HepG2 (cell line): ENCODE measurements around the gene ALDH1L2. TPM values are rescaled to one million over a fixed set of nuclear protein-coding genes. Genes with fewer than 3 reads are reported as not detected.

Source experiments
- HNF4A ChIP-seq: sonication (generic); formaldehyde crosslinking; IDR thresholded peaks from 2 replicates; pipeline ENCODE4 v1.4.0; 2020; ENCODE audit warnings: missing genetic modification reagents
- ISL2 ChIP-seq: sonication (generic); formaldehyde crosslinking; IDR thresholded peaks from 2 replicates; pipeline ENCODE4 v1.5.0; 2020; ENCODE audit warnings: missing genetic modification reagents
- KLF12 ChIP-seq: sonication (generic); formaldehyde crosslinking; IDR thresholded peaks from 2 replicates; pipeline ENCODE4 v1.4.0; 2020; ENCODE audit warnings: missing genetic modification reagents, borderline replicate concordance
- MYC ChIP-seq: sonication (generic); formaldehyde crosslinking; IDR thresholded peaks from 2 replicates; pipeline ENCODE4 v1.9.0; 2021; ENCODE audit warnings: missing genetic modification reagents, borderline replicate concordance
- POLR2AphosphoS2 ChIP-seq: IDR thresholded peaks from 2 replicates; pipeline ENCODE4 v1.6.1; 2011; ENCODE audit warnings: low read depth, low read length, improper control_type of control experiment
- PPARG ChIP-seq: conservative IDR thresholded peaks from 2 replicates; pipeline ENCODE4 v1.6.1; 2016; ENCODE audit warnings: missing biosample characterization, missing genetic modification reagents
- SP140L ChIP-seq: sonication (generic); formaldehyde crosslinking; IDR thresholded peaks from 2 replicates; pipeline ENCODE4 v1.4.0; 2020; ENCODE audit warnings: missing genetic modification reagents, borderline replicate concordance
- TARDBP ChIP-seq: sonication (generic); formaldehyde crosslinking; IDR thresholded peaks from 2 replicates; pipeline ENCODE4 v1.8.0; 2022; ENCODE audit warnings: mild to moderate bottlenecking, missing genetic modification reagents
- THAP11 ChIP-seq: IDR thresholded peaks from 2 replicates; pipeline ENCODE4 v1.6.1; 2016; ENCODE audit warnings: missing biosample characterization, missing genetic modification reagents
- TP53 ChIP-seq: sonication (generic); formaldehyde crosslinking; conservative IDR thresholded peaks from 2 replicates; pipeline ENCODE4 v1.4.0; 2020; ENCODE audit warnings: missing genetic modification reagents
- TSC22D2 ChIP-seq: sonication (generic); formaldehyde crosslinking; IDR thresholded peaks from 2 replicates; pipeline ENCODE4 v1.5.1; 2020; ENCODE audit warnings: missing genetic modification reagents, mild to moderate bottlenecking, borderline replicate concordance
- ZNF160 ChIP-seq: sonication (generic); formaldehyde crosslinking; IDR thresholded peaks from 2 replicates; pipeline ENCODE4 v1.8.0; 2022; ENCODE audit warnings: mild to moderate bottlenecking, inconsistent platforms, missing genetic modification reagents
- ZNF329 ChIP-seq: sonication (generic); formaldehyde crosslinking; IDR thresholded peaks from 2 replicates; pipeline ENCODE4 v1.9.0; 2021; ENCODE audit warnings: low read depth, mild to moderate bottlenecking, missing genetic modification reagents
- ZNF367 ChIP-seq: sonication (generic); formaldehyde crosslinking; IDR thresholded peaks from 2 replicates; pipeline ENCODE4 v1.4.0; 2020; ENCODE audit warnings: missing genetic modification reagents, borderline replicate concordance
- ZNF431 ChIP-seq: sonication (generic); formaldehyde crosslinking; IDR thresholded peaks from 2 replicates; pipeline ENCODE4 v1.9.0; 2022; ENCODE audit warnings: missing genetic modification reagents, low read depth, mild to moderate bottlenecking, borderline replicate concordance
- ZNF501 ChIP-seq: sonication (generic); formaldehyde crosslinking; IDR thresholded peaks from 2 replicates; pipeline ENCODE4 v1.5.1; 2020; ENCODE audit warnings: mild to moderate bottlenecking, moderate library complexity, missing genetic modification reagents
- ZNF781 ChIP-seq: sonication (generic); formaldehyde crosslinking; IDR thresholded peaks from 2 replicates; pipeline ENCODE4 v1.5.1; 2020; ENCODE audit warnings: borderline replicate concordance, mild to moderate bottlenecking, missing genetic modification reagents; ENCODE audit errors: not compliant biosample characterization
- polyA plus RNA-seq, 8 experiments: library from polyadenylated mRNA; depleted of rRNA in 3 of 8; stranded (reverse) in 7 of 8; unstranded in 1 of 8; fragments of >200 nt; fragmentation: Illumina TruSeq in 4 of 8; extraction: Trizol in 4 of 8; gene quantifications; 2 replicates each; pipeline versions ENCODE4 v1.2.1 to v1.2.3, GENCODE V29; 2011 to 2016; ENCODE audit warnings: low read depth in 4 of 8, missing spikeins in 1 of 8, mixed read lengths in 1 of 8; ENCODE audit not compliant: insufficient read depth in 1 of 8
- total RNA-seq, 5 experiments: library from RNA; depleted of rRNA; stranded (reverse); fragments of >200 nt; fragmentation: Illumina TruSeq; extraction: Trizol; gene quantifications; 2 replicates each; pipeline ENCODE4 v1.2.3, GENCODE V29; 2016; ENCODE audit warnings: low read depth in 1 of 5
- TF ChIP-seq, protein P1 (sequence below): sonication (generic); formaldehyde crosslinking; IDR thresholded peaks from 2 replicates; pipeline ENCODE4 v1.4.0; 2020; ENCODE audit warnings: missing genetic modification reagents
- TF ChIP-seq, protein P2 (sequence below): sonication (generic); formaldehyde crosslinking; conservative IDR thresholded peaks from 2 replicates; pipeline ENCODE4 v1.8.0; 2022; ENCODE audit warnings: low read depth, missing genetic modification reagents
- TF ChIP-seq, protein P3 (sequence below): sonication (generic); formaldehyde crosslinking; IDR thresholded peaks from 2 replicates; pipeline ENCODE4 v1.4.0; 2020; ENCODE audit warnings: missing genetic modification reagents; ENCODE audit errors: not compliant biosample characterization
- TF ChIP-seq, protein P4 (sequence below): sonication (generic); formaldehyde crosslinking; IDR thresholded peaks from 2 replicates; pipeline ENCODE4 v1.4.0; 2020; ENCODE audit warnings: missing genetic modification reagents
- TF ChIP-seq, protein P5 (sequence below): sonication (generic); formaldehyde crosslinking; IDR thresholded peaks from 2 replicates; pipeline ENCODE4 v1.5.1; 2020; ENCODE audit warnings: missing genetic modification reagents, mild to moderate bottlenecking, borderline replicate concordance

The ALDH1L2 gene
- total and polyA plus RNA-seq, 2 of the 13 experiments (the other 11 are each of a cell fraction or from before 2014, with no cell fraction given), result 0.40 to 4.6 TPM

DNA sequence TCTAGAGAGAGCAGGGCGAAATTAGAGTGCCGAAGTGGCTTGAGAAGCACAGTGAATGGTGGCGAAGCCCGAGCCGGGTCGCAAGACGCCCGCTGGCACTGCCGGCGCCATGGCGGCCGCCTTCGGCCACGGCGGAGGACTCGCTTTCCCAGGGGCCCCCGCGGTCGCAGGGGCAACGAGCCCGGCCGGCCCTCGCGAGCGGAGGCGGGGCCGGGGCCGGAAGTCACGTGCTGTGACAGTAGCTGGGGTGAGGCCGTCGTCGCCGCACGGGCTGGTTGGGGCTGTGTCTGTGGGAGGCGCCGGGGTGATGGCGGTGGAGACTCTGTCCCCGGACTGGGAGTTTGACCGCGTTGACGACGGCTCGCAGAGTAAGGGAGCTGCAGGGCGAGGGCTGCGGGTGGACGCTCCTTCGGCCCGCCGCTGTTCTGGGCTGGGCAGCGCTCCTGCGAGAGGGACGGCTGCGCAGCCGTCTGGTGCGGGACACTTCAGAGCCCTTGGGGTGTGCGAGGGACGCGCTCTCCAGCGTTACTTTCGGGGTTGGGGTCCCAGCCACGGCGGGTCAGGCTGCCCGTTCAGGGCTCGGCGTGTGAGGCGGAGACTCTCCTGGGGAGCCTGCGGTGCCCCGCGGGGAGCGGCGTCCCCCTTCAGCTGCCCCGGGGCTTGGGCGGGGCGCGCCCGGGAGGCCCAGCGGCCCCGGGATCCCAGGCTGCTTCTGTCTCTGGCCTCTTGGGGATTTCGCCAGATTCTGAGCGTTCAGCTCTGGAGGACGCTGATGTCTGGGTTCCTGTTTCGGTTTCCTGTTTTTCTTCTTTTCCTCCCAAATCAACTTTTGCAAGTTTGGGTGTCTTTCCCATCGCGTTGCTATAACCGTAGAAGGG lies 23.5 kb upstream of the ALDH1L2 start, which contains the start of gene WASHC4 (continued):
- TF ChIP-seq, protein P1, sequence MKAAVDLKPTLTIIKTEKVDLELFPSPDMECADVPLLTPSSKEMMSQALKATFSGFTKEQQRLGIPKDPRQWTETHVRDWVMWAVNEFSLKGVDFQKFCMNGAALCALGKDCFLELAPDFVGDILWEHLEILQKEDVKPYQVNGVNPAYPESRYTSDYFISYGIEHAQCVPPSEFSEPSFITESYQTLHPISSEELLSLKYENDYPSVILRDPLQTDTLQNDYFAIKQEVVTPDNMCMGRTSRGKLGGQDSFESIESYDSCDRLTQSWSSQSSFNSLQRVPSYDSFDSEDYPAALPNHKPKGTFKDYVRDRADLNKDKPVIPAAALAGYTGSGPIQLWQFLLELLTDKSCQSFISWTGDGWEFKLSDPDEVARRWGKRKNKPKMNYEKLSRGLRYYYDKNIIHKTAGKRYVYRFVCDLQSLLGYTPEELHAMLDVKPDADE (CRISPR knock-in tag), result no peak
- TF ChIP-seq MYC (CRISPR knock-in tag), result peak; percentile 83; the same call in 1 of the 2 replicates
- peak; percentile 99 for TF ChIP-seq THAP11 (CRISPR knock-in tag)
- peak; percentile 51; the same call in 1 of the 2 replicates for TF ChIP-seq PPARG (CRISPR knock-in tag)
- no peak for TF ChIP-seq TSC22D2 (CRISPR knock-in tag)
- peak; percentile 91; the same call in 1 of the 2 replicates for TF ChIP-seq ZNF501 (CRISPR knock-in tag)
- TF ChIP-seq POLR2AphosphoS2, result no peak
- TF ChIP-seq TARDBP, result peak; percentile 78
- TF ChIP-seq, protein P2, sequence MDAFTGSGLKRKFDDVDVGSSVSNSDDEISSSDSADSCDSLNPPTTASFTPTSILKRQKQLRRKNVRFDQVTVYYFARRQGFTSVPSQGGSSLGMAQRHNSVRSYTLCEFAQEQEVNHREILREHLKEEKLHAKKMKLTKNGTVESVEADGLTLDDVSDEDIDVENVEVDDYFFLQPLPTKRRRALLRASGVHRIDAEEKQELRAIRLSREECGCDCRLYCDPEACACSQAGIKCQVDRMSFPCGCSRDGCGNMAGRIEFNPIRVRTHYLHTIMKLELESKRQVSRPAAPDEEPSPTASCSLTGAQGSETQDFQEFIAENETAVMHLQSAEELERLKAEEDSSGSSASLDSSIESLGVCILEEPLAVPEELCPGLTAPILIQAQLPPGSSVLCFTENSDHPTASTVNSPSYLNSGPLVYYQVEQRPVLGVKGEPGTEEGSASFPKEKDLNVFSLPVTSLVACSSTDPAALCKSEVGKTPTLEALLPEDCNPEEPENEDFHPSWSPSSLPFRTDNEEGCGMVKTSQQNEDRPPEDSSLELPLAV (CRISPR knock-in tag), result no peak
- TF ChIP-seq, protein P3, sequence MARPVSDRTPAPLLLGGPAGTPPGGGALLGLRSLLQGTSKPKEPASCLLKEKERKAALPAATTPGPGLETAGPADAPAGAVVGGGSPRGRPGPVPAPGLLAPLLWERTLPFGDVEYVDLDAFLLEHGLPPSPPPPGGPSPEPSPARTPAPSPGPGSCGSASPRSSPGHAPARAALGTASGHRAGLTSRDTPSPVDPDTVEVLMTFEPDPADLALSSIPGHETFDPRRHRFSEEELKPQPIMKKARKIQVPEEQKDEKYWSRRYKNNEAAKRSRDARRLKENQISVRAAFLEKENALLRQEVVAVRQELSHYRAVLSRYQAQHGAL (CRISPR knock-in tag), result peak; percentile 55
- TF ChIP-seq ZNF431 (CRISPR knock-in tag), result peak; percentile 68; the same call in 1 of the 2 replicates
- no peak for TF ChIP-seq TP53 (CRISPR knock-in tag)
- TF ChIP-seq SP140L (CRISPR knock-in tag), result no peak
- no peak; the same call in 1 of the 2 replicates for TF ChIP-seq ISL2 (CRISPR knock-in tag)
- TF ChIP-seq, protein P4, sequence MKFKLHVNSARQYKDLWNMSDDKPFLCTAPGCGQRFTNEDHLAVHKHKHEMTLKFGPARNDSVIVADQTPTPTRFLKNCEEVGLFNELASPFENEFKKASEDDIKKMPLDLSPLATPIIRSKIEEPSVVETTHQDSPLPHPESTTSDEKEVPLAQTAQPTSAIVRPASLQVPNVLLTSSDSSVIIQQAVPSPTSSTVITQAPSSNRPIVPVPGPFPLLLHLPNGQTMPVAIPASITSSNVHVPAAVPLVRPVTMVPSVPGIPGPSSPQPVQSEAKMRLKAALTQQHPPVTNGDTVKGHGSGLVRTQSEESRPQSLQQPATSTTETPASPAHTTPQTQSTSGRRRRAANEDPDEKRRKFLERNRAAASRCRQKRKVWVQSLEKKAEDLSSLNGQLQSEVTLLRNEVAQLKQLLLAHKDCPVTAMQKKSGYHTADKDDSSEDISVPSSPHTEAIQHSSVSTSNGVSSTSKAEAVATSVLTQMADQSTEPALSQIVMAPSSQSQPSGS, result peak; percentile 55; the same call in 1 of the 2 replicates
- TF ChIP-seq ZNF329, result peak; percentile 86
- TF ChIP-seq, protein P5, sequence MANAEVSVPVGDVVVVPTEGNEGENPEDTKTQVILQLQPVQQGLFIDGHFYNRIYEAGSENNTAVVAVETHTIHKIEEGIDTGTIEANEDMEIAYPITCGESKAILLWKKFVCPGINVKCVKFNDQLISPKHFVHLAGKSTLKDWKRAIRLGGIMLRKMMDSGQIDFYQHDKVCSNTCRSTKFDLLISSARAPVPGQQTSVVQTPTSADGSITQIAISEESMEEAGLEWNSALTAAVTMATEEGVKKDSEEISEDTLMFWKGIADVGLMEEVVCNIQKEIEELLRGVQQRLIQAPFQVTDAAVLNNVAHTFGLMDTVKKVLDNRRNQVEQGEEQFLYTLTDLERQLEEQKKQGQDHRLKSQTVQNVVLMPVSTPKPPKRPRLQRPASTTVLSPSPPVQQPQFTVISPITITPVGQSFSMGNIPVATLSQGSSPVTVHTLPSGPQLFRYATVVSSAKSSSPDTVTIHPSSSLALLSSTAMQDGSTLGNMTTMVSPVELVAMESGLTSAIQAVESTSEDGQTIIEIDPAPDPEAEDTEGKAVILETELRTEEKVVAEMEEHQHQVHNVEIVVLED (CRISPR knock-in tag), result peak; percentile 71; the same call in 1 of the 2 replicates
- TF ChIP-seq ZNF160 (CRISPR knock-in tag), result peak; percentile 78; the same call in 1 of the 2 replicates
- peak; percentile 45; the same call in 1 of the 2 replicates for TF ChIP-seq KLF12 (CRISPR knock-in tag)
- no peak; the same call in 1 of the 2 replicates for TF ChIP-seq ZNF367 (CRISPR knock-in tag)
- no peak for TF ChIP-seq HNF4A (CRISPR knock-in tag)
- TF ChIP-seq ZNF781, result no peak
